Stimulated activated CD8-positive, alpha-beta memory T cell treated with anti-CD3 and anti-CD28 coated beads, Interleukin-4, amount 100 ng/mL, for 4 hours (primary cell): ENCODE results near the gene IQGAP2.

ENCODE experiments used
- DNase-seq, 2 donors: peaks; one replicate each; pipeline ENCODE4 v3.0.0-alpha.2; 2020; ENCODE audit warnings: low read depth in 2 of 2, low spot score in 1 of 2

Gene IQGAP2

DNA sequence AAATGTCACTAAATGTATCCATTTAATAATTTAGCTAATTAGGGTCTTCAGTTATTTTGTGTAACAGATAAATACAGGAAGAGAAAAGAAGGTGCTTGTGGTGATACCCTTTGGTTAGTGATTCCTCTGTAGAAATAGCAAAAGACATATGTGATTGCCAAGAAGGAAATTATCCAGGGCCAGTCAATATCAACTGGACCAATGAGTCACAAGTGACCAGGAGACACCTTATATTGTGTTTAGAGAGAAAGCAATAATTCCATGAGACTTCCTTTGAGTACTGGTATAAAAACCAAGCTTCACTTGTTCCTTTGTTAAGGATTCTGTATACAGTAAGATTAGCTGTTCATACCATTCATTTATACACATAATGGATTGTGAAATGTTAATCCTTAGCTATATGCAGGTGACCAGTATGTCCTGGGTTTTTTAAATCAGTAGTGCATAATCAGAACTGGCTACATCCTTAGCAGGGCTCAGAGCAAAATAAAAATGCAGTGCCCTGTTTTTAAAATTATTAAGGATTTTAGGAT lies 301.1 kb downstream of the IQGAP2 start:
- no peak for DNase-seq

DNA sequence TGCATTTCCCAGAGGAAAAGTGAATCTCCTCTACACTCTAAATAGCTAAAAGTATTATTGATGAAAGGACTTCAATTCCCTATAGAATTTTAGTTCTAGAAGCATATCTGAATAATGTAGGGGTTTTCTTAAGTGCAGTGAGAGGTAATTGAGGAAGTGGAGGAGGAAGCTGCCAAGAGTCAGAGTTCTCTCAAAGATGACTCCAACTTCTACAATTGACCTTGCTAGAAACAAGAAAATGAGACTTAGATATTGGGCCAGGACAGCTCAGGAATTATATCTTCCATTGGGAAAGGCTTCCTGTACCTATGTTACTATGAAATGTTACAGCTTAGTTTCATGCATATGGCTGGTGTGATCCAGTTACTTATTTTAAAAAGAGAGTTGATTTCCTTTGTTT lies 302.5 kb downstream of the IQGAP2 start:
- no peak for DNase-seq

GRCh38 chr5:76709762-76710161 lies 306.7 kb downstream of the IQGAP2 start:
- no peak for DNase-seq

- DNase-seq: no peak
These were observed 307.9 kb downstream of the IQGAP2 start for GRCh38 chr5:76710991-76711390.

GRCh38 chr5:76714751-76715485 lies 311.8 kb downstream of the IQGAP2 start:
- DNase-seq: no peak

- DNase-seq: no peak
These were observed 312.3 kb downstream of the IQGAP2 start for GRCh38 chr5:76715486-76715735.

- DNase-seq: no peak
These were observed 312.8 kb downstream of the IQGAP2 start, which contains the start of gene F2R for GRCh38 chr5:76715736-76716455. Gene F2R (plus strand): TSS chr5:76716126. CDS start chr5:76716308, 182 bp downstream.

DNA sequence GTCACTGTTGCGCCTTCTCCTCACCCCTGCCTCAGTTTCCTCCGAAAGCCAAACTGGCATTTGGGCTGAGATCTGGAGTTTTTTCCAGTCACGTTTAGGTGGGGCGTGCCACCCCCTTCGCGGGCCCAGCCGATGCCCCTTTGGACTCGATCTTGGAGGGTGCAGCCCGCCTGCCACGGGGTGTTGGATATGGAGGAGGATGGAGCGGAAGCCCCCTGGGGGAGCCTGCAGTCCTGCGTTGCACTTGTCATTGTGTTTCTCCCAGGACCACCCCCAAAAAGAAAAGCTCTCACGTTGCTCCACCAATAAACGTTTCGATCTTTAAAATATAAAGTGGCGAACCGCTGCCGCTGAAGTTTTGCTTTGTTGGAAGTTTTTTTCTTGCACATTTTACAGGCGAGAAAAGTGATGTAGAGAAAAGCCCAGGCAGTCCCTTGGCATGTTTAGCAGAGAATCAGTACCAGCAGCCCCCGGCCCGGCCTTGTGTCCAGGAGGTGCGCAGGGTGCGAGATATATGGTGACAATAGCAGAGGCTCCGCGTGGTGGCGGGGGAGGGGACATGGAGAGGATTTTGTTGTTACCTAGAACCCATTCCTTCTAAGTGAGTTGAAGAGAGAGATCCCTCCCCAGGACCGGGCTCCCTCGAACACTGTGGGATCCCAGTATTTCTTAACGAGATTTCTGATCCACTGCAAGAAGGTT lies 313.5 kb downstream of the IQGAP2 start:
- DNase-seq: no peak

GRCh38 chr5:76717222-76718083 lies 314.4 kb downstream of the IQGAP2 start:
- DNase-seq: no peak

DNA sequence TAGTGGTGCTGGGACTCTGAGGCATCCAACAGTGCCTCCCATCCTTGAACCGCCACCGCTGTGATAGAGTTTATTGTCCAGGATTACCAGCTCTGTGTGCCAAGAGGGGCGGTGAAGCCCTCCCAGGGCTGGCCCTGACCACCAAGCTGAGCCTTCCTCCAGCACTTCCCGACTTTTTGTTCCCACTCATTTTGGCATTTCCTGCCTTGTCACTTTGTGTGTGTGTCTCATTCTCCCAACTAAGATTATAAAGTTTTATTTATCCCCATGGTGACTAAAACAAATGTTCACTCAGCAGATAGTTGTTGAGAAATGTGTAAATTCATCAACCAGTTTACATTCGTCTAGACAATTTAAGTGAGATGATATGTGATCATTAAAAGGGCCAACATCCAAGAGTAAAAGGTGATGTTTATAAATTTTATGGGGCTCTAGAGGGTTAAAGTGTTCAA lies 315.3 kb downstream of the IQGAP2 start:
- no peak for DNase-seq

GRCh38 chr5:76718880-76719279 lies 315.8 kb downstream of the IQGAP2 start:
- DNase-seq: no peak

DNA sequence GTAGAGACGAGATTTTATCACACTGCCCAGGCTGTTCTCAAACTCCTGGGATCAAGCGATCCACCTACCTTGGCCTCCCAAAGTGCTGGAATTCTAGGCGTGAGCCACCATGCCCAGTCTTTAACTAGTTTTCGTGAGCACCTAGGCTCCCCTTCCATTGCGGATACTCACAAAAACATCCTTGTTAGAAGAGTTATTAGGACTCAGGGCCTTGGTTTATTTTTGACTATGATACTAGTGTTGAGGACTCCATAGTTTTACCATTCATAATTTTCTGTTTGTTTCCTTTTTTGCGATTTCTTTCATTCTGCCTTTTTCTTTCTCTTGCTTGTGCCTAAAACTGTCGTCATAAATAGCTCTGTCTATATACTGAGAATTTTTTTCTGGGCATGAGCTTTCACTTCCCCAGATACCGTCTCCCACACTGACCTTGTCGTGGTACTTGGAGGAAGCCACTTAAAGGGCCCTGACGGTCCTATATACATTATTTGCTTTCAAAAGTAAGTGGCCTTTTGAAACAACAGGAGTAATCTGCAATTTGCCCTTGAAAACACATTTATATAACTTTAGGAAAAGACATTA lies 318.0 kb downstream of the IQGAP2 start:
- no peak for DNase-seq

- DNase-seq: no peak
These were observed 320.2 kb downstream of the IQGAP2 start for GRCh38 chr5:76723266-76723665.

GRCh38 chr5:76723906-76724305 lies 320.8 kb downstream of the IQGAP2 start:
- DNase-seq: no peak

DNA sequence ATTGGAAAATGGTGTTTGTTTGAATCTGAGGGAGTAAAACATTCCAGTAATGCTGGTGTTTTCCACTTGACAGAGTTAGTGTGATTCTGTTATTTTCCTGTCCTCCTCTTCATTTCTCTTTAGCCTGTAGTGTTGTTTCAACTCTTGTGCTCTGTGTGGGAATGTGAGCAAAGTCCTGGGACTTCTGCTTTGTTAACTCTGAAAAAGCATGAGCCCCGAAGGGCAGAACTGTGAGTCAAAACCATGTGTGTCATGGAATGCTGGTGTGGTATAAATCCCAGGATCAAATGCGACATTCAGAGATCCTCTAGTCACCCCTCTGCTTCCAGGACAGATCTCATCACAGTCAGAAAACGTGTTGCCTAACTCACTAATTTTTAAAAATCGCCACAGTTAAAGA lies 321.8 kb downstream of the IQGAP2 start:
- no peak for DNase-seq

- DNase-seq: no peak
These were observed 325.9 kb downstream of the IQGAP2 start for GRCh38 chr5:76728965-76729364.

DNA sequence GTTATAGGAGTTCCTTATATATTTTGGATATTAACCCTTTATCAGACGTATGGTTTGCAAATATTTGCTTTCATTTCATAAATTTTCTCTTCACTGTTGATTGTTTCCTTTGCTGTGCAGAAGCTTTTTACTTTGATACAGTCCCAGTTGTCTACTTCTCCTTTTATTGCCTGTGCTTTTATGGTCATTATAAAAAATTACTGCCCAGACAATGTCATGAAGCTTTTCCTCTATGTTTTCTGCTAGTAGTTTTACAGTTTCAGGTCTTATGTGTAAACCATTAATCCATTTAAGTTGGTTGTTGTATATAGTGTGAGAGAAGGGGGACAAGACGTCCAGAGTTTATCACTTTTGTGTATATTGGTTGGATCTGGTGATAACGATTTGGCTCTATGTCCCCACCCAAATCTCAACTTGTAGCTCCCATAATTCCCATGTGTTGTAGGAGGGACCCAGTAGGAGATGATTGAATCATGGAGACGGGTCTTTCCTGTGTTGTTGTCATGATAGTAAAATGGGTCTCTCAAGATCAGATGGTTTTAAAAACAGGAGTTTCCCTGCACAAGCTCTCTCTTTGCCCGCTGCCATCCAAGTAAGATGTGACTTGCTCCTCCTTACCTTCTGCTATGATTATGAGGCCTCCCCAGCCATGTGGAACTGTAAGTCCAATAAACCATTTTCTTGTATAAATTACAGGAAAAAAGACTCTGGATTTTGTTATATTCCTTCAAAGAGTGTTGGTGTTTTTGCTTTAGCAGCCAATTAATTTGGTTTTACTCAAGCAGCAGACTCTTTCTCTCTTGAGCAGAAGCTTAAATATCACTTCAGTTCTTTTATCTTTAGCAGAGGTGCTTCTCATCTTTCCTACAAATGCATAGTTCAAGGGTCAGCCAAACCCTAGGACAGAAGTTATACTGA lies 326.5 kb downstream of the IQGAP2 start:
- DNase-seq: no peak

DNA sequence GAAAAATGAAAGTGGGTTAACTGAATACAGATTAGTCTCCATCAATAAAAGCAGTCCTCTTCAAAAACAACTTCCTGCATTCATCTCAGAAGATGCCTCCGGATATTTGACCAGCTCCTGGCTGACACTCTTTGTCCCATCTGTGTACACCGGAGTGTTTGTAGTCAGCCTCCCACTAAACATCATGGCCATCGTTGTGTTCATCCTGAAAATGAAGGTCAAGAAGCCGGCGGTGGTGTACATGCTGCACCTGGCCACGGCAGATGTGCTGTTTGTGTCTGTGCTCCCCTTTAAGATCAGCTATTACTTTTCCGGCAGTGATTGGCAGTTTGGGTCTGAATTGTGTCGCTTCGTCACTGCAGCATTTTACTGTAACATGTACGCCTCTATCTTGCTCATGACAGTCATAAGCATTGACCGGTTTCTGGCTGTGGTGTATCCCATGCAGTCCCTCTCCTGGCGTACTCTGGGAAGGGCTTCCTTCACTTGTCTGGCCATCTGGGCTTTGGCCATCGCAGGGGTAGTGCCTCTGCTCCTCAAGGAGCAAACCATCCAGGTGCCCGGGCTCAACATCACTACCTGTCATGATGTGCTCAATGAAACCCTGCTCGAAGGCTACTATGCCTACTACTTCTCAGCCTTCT lies 329.4 kb downstream of the IQGAP2 start:
- no peak for DNase-seq

GRCh38 chr5:76733049-76733417 lies 329.9 kb downstream of the IQGAP2 start:
- DNase-seq: peak in 1 of 2 donors; percentile 32
